Bronchial epithelial cell (primary cell): ENCODE data around the gene C2CD4C. TPM values are rescaled to one million over a fixed set of nuclear protein-coding genes. Genes with fewer than 3 reads are reported as not detected.

Experiments used
- DNase-seq: peaks from one replicate; pipeline ENCODE4 v3.0.0-alpha.2; 2010; ENCODE audit warnings: low read depth
- FAIRE-seq: peaks from 2 replicates; lab custom pipeline; 2011; peaks lifted over from hg19 to GRCh38; lab: Jason Lieb, UNC
- H3K27me3 ChIP-seq: 2 replicates; pipeline ENCODE4 v1.5.1; 2011; ENCODE audit warnings: low read length; ENCODE audit not compliant: control insufficient read depth, insufficient read depth
- H3K36me3 ChIP-seq: 2 replicates; pipeline ENCODE4 v1.5.1; 2011; ENCODE audit warnings: low read length; ENCODE audit not compliant: control insufficient read depth, insufficient read depth
- H3K4me3 ChIP-seq: 2 replicates; pipeline ENCODE4 v1.5.1; 2011; ENCODE audit warnings: mild to moderate bottlenecking, low read depth, low read length, control low read depth
- total RNA-seq: library from RNA; depleted of rRNA; stranded (reverse); fragments of >200 nt; gene quantifications from 2 replicates; pipeline ENCODE4 v1.2.1, GENCODE V29; 2014
- TF ChIP-seq, protein P1 (sequence below): IDR thresholded peaks from 2 replicates; pipeline ENCODE4 v1.5.1; 2011; ENCODE audit warnings: mild to moderate bottlenecking, moderate library complexity, low read length, control low read depth, inconsistent platforms; ENCODE audit not compliant: insufficient read depth, severe bottlenecking

The C2CD4C gene
- total RNA-seq, 1 donor from 2014 or later, result 0.26 TPM

DNA sequence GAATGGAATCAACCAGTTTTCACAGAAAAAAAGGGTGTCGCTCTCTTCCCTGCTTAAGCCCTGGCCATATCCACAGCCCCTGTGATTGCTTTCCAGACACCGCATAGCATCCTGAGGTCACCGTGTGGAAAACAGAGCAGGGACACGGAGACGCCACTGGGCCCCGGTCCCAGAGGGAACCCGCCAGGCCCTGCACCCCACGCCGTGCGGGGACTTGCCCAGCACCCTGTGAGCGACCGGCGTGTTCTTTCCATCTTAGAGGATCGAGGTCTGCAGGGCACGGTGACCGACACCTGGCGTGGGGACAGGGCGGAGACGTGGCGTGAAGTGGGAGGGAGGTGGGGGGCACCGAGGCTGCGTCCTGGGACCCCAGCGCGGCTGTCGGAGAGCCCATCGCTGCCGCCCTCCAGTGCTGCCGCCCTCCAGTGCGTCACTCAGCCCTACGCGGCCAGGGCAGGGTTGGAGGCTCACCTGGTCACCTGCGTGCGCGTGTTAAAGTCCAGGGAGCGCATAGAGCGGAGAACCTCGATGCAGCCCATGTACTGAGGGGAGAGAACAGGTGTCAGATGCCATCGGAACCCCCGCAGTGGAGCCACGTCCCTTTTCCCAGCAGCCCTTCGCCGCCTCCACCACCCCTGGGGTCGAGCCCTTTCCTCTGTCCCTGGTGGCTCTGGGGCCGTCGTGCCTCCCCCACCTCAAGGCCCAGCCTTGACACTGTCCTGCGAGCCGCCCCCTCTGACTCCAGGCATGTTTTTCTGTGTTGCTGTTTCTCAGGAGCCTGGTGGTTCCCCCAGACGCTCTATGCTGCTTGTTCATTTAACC lies 31.7 kb upstream of the C2CD4C start:
- Histone ChIP-seq H3K36me3 (no peaks in the 10 kb centered on the region), H3K4me3 (no peak overlapping the region), H3K27me3 (no peaks in the 10 kb centered on the region)
- TF ChIP-seq, protein P1, sequence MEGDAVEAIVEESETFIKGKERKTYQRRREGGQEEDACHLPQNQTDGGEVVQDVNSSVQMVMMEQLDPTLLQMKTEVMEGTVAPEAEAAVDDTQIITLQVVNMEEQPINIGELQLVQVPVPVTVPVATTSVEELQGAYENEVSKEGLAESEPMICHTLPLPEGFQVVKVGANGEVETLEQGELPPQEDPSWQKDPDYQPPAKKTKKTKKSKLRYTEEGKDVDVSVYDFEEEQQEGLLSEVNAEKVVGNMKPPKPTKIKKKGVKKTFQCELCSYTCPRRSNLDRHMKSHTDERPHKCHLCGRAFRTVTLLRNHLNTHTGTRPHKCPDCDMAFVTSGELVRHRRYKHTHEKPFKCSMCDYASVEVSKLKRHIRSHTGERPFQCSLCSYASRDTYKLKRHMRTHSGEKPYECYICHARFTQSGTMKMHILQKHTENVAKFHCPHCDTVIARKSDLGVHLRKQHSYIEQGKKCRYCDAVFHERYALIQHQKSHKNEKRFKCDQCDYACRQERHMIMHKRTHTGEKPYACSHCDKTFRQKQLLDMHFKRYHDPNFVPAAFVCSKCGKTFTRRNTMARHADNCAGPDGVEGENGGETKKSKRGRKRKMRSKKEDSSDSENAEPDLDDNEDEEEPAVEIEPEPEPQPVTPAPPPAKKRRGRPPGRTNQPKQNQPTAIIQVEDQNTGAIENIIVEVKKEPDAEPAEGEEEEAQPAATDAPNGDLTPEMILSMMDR, result no peak
- FAIRE-seq (no peak), DNase-seq (no peak)

DNA sequence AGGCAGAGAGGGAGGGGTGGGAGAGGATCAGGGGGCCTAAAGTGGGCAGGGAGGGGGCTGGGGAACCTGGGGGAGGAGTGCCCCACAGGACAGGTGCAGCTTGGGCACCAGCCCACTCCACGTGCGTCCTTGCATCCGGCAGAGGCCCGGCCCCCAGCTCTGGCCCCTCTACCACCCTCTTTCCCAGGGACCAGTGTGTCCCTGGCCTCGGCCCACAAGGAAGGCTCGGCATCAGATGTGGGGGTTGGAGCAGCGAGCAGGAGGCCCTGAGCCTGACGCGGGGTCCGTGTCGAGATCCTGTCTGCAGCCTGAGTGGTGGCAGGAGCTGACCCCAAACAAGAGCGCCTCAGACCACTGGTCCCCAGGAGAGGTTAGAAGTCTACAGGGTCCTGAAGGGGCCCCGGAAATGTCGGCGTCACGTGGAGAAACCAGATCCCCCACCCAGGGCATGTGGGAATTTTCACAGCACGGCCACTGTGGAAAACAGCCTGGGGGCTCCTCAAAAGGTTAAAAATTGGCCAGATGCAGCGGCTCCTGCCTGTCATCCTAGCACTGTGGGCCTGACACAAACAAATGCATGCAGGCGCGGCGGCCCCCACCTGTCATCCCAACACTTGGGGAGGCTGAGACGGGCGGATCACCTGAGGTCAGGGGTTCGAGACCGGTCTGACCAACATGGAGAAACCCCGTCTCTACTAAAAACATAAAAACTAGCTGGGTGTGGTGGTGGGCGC lies 30.4 kb upstream of the C2CD4C start:
- no peaks in the 10 kb centered on the region for H3K27me3 ChIP-seq
- FAIRE-seq, result no peak
- no peak for DNase-seq
- H3K36me3 ChIP-seq, result no peaks in the 10 kb centered on the region
- no peak overlapping the region for H3K4me3 ChIP-seq
- TF ChIP-seq, protein P1, result no peak

DNA sequence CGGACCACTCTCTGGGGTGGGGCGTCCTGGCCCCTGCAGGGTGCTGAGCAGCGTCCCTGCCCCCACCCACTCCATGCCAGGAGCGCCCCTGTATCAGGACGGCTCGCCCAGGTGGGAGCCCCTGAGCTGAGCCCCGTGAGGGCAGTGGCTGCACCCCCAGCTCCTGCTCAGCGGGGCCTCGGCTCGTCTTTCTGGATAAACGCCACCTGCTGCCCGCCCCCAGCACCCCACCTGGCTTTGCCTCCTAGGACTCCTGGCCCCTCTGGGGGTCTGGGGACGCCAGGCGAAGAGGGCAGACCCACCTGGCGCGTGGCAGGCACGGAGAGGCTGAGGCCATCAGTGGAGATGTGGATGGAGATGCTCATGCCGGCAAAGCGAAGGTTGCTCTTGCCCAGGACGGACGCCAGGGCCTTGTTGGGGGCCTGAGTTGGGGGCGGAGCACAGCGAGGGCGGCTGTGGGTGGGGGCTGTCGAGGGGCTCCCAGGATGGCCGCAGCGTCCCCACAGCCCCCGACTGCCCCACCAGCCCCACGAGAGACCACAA lies 29.5 kb upstream of the C2CD4C start:
- TF ChIP-seq, protein P1, result no peak
- no peak overlapping the region for H3K4me3 ChIP-seq
- no peaks in the 10 kb centered on the region for H3K27me3 ChIP-seq
- H3K36me3 ChIP-seq, result no peaks in the 10 kb centered on the region
- FAIRE-seq (no peak), DNase-seq (no peak)

DNA sequence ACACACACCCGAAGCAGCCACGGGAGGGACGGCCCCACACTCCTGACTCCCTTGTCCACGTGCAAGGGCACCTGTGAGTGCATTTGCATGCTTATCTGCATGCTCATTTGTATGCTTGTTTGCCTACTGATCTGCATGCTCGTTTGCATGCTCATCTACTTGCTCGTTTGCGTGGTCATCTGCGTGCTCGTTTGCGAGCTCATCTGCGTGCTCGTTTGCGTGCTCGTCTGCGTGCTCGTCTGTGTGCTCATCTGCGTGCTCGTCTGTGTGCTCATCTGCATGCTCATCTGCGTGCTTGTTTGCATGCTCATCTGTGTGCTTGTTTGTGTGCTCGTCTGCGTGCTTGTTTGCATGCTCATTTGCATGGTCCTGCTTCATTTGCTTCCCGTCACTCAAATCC lies 28.1 kb upstream of the C2CD4C start:
- TF ChIP-seq, protein P1, result no peak
- no peaks in the 10 kb centered on the region for H3K36me3 ChIP-seq
- no peaks in the 10 kb centered on the region for H3K27me3 ChIP-seq
- H3K4me3 ChIP-seq, result no peak overlapping the region
- FAIRE-seq (peak; percentile 7), DNase-seq (no peak)

DNA sequence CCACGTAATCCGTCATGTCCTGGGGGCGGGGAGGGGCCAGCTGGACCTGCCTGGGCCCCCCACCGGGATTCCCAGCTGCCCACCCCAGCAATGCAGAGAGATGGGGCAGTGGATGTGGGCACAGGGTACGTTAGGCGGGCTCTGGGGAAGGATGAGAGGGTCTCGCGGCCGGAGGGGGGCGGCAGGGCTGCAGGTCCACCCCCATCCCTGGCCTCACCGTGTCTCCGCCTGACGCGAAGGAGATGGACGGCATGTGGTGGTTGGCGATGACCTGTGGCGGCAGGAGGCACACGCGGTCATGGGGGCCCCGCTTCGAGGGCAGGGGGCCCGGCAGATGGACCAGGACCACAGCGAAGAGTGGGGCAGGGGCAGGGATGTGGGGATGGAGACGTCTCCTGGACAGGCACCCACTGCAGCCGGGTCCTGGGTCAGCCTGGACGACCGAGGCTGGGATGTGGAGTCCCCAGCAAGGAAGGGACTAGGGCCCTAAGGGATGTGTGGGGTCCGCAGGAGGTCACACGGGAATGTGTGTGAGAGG lies 27.5 kb upstream of the C2CD4C start:
- Histone ChIP-seq H3K4me3 (no peak overlapping the region), H3K27me3 (no peaks in the 10 kb centered on the region), H3K36me3 (no peaks in the 10 kb centered on the region)
- FAIRE-seq (no peak), DNase-seq (no peak)
- TF ChIP-seq, protein P1, result no peak
